NCI-H1105 (cell line): ENCODE measurements around the gene UNC13A.

ENCODE experiments used
- DNase-seq: peaks from one replicate; lab custom pipeline; 2025; lab: John Stamatoyannopoulos, UW

The UNC13A gene

GRCh38 chr19:17626456-17627015 is 61.6 kb downstream of the UNC13A start:
- no peak for DNase-seq

GRCh38 chr19:17625980-17626379 is 62.2 kb downstream of the UNC13A start:
- no peak for DNase-seq

DNA sequence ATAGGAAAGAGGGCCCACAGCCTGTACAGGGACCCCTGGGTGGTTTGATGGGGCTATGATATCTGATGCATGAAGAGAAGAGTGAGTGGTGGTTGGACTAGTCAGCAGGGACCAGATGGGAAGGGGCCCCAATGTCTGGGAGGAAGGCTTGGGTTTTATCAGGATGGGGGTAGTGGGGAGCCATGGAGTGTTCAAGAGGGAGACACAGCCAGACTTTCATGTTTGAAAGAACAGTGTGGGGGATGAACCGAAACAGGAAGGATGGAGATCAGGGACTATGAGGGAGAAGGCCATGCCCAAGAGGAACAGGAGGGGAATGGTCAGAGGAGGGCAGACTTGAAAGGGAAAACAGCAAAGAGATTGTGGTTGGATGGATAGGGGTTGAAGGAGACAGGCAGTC is 63.1 kb downstream of the UNC13A start:
- DNase-seq: no peak

DNA sequence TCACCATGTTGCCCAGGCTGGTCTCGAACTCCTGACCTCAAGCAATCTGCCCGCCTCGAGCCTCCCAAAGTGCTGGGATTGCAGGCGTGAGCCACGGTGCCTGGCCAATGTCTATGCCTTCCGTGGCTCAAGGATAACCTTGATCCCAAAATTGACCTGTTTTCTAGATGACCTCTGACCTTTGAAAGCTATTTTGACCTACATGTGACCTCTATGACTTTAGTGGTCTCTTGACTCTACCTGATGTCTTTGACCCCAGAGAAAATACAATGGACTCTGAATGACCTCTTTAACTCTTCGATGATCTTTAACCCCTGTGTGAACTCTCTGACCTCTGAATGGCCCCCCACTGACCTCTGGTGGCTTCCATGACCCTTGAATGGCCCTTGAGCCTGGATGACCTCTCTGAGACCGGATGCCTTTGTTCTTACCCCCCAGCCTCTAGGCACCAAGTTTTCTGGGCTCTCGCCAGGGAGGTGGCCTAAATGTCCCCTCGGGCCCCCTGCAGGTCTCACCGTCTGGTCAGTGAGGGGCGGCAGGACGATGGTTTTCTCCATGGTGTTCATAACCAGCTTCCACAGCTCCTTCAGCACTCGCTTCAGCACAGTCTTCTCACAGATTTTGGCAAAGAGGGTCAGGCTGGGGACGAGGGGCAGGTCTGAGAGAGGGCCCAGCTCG is 63.7 kb downstream of the UNC13A start:
- no peak for DNase-seq

- DNase-seq: no peak
Measured at GRCh38 chr19:17623224-17623935, 64.8 kb downstream of the UNC13A start.

DNA sequence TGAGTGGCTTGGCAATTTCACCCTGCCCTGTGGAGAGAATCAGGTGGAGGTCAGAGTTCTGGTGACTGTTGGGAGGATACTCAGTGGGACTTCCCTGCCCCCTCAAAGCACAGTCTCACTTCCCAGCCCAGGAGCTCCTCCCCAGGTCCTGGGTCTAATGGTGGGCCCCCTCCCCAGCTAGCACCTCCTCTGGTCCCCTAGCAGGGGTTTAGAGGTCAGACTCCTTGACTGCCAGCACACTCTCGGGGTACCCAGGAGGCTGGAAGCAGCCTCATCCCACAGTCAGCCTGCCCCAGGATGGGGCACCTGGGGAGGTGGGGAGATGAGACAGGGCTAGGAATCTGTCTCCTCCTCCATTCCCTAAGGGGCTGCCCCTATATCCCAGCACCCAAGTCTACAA is 67.5 kb downstream of the UNC13A start:
- DNase-seq: no peak

DNA sequence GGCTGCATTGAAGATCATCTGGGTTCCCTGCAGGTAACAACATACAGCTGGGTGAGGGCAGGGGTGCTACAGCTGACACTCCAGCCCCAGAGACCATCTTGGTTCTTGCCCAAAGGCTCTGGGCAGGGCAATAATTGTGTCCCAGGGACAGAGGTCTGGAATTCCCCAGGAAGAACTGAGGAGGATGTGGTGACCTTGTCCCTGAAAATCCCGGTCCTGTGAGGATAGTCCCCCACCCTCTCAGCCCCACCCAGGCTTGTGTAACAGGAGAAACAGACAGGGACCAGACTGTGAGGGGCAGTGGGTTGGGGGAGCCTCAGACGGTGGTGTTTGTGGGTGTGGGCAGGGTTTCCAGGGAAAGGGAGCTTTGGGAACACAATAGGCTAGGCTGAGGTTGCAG is 69.2 kb downstream of the UNC13A start:
- DNase-seq: no peak

- DNase-seq: no peak
Measured at GRCh38 chr19:17618281-17618903, 69.8 kb downstream of the UNC13A start.

- no peak for DNase-seq
Measured at GRCh38 chr19:17617807-17618192, 70.4 kb downstream of the UNC13A start.

GRCh38 chr19:17616961-17617806 is 71.0 kb downstream of the UNC13A start:
- no peak for DNase-seq

- no peak for DNase-seq
Measured at GRCh38 chr19:17616686-17616960, 71.5 kb downstream of the UNC13A start.

DNA sequence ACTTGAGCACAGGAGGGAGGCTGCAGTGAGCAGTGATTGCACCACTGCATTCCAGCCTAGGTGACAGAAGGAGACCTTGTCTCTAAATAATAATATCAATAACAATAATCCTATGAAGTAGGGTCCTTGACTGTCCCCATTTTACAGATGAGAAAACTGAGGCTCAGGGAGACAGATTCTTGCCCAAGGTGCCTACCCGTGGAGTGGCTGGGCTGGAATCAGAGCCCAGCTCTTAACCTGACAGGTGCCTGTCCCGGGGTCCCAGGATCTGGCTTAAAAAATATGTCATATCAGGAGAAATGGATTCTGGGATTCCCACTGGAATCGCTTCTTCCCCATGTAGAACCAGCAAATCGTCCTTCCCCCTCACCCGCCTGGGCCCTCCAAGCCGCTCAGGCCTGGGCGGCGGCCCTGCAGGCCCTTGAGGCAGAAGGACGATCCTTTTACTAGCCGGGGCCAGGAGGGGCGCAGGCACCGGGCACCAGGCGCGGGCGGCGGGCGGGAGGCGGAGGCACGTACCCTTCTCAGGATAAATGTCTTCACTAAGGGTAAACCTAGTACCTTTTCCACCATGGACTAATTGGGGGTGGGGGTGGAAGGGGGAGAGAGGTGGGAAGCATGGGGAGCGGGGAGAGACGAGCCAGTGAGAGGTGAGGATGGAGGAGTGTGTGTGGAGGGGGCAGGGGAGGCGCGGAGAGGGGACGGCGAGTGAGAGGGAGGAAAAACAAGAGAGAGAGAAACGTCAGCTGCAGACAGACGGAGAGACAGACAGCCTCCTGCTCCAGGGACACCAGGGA is 72.1 kb downstream of the UNC13A start:
- DNase-seq: no peak

GRCh38 chr19:17614476-17614875 is 73.7 kb downstream of the UNC13A start:
- no peak for DNase-seq

DNA sequence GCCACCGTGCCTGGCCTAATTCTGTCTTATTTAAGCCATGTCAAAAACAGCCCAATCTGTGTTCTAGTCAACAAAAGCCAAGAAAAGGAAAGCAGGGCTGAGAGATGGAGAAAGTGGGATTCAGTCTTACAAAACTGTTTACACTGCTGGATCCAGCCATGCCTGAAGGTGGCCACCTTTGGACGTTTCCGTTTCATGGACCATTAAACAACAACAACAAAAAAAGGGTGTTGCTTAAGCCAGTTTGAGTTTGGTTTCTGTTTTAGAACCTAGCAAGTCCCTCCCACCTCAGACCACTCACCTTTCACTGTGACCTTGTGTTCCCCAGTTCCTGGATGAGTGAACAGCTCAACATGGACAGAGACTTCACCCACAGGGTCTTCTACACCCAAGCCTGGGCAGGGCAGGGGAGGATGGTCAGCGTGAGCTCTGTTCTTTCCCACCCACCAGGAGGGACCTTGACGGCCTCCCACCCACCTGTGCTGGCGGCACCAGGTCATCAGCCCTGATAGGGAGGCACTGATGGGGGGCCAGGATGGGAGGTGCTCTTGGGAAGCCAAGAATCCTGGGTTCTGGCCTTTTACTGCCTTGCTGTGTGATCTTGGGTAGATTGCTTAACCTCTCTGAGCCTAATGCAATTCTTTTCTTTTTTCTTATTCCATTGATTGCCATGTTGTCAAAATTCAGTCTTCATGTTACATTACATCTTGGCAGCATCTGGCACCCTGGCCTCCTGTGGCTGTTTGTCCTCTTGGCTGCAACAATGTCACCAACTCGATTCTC is 76.5 kb downstream of the UNC13A start:
- DNase-seq: no peak

- DNase-seq: no peak
Measured at GRCh38 chr19:17610384-17610783, 77.8 kb downstream of the UNC13A start.

DNA sequence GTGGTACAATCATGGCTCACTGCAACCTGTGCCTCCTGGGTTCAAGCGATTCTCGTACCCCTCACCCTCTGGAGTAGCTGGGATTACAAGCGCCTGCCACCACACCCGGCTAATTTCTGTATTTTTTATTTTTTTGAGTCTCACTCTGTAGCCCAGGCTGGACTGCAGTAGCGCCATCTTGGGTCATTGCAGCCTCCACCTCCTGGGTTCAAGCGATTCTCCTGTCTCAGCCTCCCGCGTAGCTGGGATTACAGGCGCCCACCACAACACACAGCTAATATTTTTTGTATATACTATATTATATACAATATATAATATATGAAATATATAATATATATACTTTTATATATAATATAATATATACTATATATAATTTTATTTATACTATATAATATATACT is 80.2 kb downstream of the UNC13A start:
- DNase-seq: no peak

GRCh38 chr19:17606590-17607185 is 81.5 kb downstream of the UNC13A start:
- no peak for DNase-seq

GRCh38 chr19:17605761-17606589 is 82.2 kb downstream of the UNC13A start:
- DNase-seq: peak; percentile 86

DNA sequence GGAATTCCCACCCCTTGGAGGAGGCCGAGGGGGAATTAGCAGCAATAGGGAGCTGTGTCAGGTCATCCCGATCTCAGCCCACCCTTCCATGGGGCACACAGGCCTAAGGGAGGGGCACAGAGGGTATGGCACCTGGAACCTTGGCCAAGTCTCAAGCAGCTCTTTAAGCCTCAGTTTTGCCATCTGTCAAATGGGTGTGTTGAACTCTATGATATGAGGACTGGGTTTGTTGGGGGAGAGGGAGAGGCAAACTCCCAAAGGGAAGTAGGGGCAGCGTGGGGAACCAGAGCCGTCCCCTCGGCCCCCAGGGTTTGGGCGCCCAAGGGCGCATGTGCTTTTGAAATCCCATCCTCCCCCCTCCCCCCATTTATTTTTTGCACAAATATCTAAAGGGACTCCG is 83.0 kb downstream of the UNC13A start:
- no peak for DNase-seq
